Suppressor macrophage treated with lipopolysaccharide for 1 hour (primary cell): ENCODE data around the gene KIF19.
"Not testable (repeated sequence)": the region's sequence is repeated elsewhere in the genome, so short reads cannot be mapped to it uniquely, and the experiment has no call there.

Source experiments
- DNase-seq, 3 donors: peaks; one replicate each; pipeline ENCODE4 v3.0.0-alpha.2; 2020 to 2022

KIF19 gene

GRCh38 chr17:74390680-74391653, 64.9 kb downstream of the KIF19 start:
- no peak for DNase-seq

GRCh38 chr17:74391771-74392170, 65.7 kb downstream of the KIF19 start:
- peak in 1 of 3 donors; percentile 25 for DNase-seq

DNA sequence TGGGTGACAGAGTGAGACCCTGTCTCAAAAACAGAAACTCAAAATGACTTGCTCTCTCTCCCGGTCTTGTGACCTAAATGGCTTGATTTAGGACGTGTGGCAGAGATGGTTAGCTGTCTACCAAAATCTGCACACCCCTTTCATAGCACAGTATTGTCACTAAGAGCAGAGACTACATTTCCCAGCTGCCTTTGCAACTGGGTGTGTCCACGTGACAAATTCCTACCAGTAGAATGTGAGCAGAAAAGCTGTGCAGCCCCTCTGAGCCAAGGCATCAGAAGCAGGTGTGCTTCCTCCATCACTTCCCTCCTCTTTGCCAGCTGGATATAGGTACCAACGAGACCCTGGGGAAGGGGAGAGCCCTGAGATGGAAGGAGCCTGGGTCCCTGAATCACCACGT, 66.8 kb downstream of the KIF19 start:
- no peak for DNase-seq

- DNase-seq, result no peak
These were observed 67.4 kb downstream of the KIF19 start for GRCh38 chr17:74393346-74393942.

DNA sequence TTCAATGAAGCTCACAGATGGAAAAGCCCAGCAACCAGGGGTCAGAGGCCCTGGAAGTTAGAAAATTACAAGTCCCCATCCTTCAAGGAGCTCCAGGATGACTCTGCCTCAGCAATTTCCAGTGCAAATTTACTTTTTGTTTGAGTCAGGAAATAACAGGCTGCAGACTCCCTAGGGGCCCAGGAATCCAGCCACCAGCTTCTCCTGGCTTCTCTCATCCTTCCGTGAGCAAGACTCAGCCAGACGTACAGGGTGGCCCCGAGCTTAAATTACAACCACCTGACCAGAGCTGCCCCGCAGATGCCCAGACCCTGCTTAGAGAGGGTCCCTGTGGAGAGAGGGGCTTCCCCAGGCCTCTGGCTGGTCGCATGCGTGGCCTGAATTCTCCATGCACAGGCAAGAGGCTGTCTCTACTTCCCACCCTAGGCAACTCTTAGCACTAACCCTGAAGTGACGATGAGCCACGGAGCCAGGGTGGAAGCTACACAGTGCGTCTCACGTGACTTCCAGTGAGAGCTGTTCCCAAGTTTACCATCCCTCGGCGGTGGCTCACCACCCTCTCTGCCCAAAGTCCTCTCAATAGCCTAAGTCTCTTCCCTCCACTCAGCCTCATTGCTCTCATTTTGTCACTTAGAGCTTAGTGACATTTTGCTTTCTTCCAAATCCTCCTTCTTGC, 68.4 kb downstream of the KIF19 start:
- no peak for DNase-seq

- DNase-seq, result no peak
These were observed 69.0 kb downstream of the KIF19 start for GRCh38 chr17:74394977-74395376.

DNA sequence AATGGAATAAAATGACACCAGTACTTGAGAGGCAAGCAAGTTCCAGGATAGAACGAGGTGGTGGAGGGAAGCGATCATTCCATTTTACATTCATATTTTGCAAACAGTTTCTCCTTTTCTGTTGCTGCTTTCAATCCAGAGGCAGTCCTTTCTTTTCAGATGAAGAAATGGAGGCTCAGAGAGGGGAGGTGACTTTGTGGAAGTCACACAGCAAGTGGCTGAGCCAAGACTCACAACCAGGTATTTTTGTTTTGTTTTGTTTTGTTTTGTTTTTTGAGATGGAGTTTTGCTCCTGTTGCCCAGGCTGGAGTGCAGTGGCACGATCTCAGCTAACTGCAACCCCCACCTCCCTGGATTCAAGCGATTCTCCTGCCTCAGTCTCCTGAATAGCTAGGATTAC, 70.5 kb downstream of the KIF19 start:
- no peak for DNase-seq

DNA sequence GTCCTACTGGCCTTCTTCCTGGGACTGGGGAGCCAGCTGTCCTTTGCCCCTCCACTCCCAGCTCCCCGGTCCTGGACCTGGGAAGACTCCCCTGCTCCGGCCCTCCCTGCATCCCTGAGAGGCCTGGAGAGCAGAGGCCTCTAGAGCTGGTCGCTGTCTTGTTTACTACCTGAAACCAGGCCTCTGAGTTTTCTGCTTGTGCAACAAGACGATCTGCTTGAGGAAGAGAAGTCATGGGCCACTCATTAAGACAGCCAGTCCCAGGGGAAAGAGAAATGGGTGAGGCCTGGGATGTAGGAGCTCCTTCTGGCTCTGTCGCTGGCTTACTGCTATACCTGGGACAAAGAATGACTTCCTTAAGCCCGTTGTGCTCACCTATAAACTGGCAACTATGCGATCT, 76.0 kb downstream of the KIF19 start:
- DNase-seq, result no peak

DNA sequence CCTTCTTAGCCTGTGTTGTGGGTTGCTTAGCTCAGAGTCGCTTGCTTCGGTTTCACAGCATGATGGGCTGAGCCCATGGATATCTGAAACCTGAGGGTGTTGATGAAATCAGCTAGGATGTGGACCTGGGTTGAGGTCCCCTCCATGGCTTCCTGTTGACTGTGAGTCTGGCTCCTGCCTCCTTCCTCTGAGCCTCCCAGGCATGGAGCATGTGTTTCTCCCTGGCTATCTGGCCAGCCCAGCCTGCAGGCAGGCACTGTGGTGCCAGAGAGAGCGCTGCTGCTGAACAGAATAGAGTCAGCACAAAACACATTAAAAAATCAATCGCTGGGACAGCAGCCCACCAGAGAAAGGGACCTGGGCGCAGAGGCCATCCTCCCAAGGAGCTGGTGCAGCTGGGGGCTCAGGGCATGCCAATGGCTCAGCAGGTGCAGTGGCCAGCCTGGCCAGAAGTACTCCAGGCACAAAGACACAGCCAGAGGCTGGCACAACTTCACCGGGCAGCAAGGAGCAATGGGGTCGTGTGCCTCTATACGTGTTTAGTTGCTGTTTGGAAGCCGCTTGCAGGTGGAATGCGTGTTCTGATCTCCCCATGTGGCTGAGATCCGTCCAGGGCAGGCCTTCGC, 77.6 kb downstream of the KIF19 start:
- no peak for DNase-seq

GRCh38 chr17:74404218-74404617, 78.2 kb downstream of the KIF19 start:
- no peak for DNase-seq

DNA sequence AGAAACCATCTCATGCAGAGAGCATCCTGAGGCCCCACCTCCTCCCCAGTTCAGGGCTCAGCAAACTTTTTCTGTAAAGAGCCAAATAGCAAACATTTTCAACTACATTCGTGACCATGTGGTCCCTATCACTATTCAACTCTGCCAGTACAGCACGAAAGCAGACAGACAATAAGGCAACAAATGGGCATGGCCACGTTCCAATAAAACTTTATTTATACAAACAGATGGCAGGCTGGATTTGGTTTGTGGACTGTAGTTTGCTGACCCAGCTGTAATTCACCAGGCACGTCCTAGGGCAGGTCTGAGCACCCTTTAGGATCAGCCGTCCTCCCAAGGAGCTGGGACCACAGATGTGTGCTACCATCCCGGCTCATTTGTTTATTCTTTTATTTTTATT, 78.8 kb downstream of the KIF19 start:
- DNase-seq, result no peak

- DNase-seq, result not testable (repeated sequence)
These were observed 79.3 kb downstream of the KIF19 start for GRCh38 chr17:74405311-74405710.
